Activated gamma-delta T cell (primary cell): ENCODE data around the gene SMIM32.

Experiments
- DNase-seq: peaks from one replicate; lab custom pipeline; 2025; lab: John Stamatoyannopoulos, UW

SMIM32 gene

GRCh38 chr5:136207631-136208030, 14.7 kb upstream of the SMIM32 start:
- DNase-seq = no peak

GRCh38 chr5:136206361-136206760, 13.4 kb upstream of the SMIM32 start:
- no peak for DNase-seq

- no peak for DNase-seq
Measured at GRCh38 chr5:136205941-136206340, 13.0 kb upstream of the SMIM32 start.

- no peak for DNase-seq
Measured at GRCh38 chr5:136205061-136205702, 12.2 kb upstream of the SMIM32 start.

- no peak for DNase-seq
Measured at GRCh38 chr5:136203303-136203922, 10.5 kb upstream of the SMIM32 start.

- no peak for DNase-seq
Measured at GRCh38 chr5:136202469-136203205, 9.7 kb upstream of the SMIM32 start.

GRCh38 chr5:136201870-136202269, 8.9 kb upstream of the SMIM32 start:
- DNase-seq = no peak

- DNase-seq = no peak
Measured at GRCh38 chr5:136200761-136201160, 7.8 kb upstream of the SMIM32 start.

GRCh38 chr5:136200130-136200529, 7.2 kb upstream of the SMIM32 start:
- DNase-seq = no peak

GRCh38 chr5:136199408-136199807, 6.4 kb upstream of the SMIM32 start:
- no peak for DNase-seq

- DNase-seq = no peak
Measured at GRCh38 chr5:136198453-136198852, 5.5 kb upstream of the SMIM32 start.

- DNase-seq = no peak
Measured at GRCh38 chr5:136197462-136198142, 4.6 kb upstream of the SMIM32 start.

- DNase-seq = no peak
Measured at GRCh38 chr5:136195971-136196820, 3.2 kb upstream of the SMIM32 start.

GRCh38 chr5:136194576-136194975, 1.6 kb upstream of the SMIM32 start:
- no peak for DNase-seq

- no peak for DNase-seq
Measured at GRCh38 chr5:136193322-136193935, 467 bp upstream of the SMIM32 start.

GRCh38 chr5:136192015-136192525, 892 bp downstream of the SMIM32 start:
- no peak for DNase-seq

GRCh38 chr5:136191304-136192014, 1.5 kb downstream of the SMIM32 start:
- no peak for DNase-seq

GRCh38 chr5:136190904-136191303, 2.1 kb downstream of the SMIM32 start:
- no peak for DNase-seq

GRCh38 chr5:136190091-136190720, 2.8 kb downstream of the SMIM32 start:
- no peak for DNase-seq

- no peak for DNase-seq
Measured at GRCh38 chr5:136188859-136189258, 4.1 kb downstream of the SMIM32 start.
